KBM-7 (cell line): ENCODE data around the gene KCTD21.
"Not testable (repeated sequence)": the region's sequence is repeated elsewhere in the genome, so short reads cannot be mapped to it uniquely, and the experiment has no call there.

Source experiments
- DNase-seq: peaks from one replicate; pipeline ENCODE4 v3.0.0-alpha.2; 2015
- in situ Hi-C: fragments of 300-500 bp; cut with MboI; formaldehyde crosslinking; loops from 2 replicates; pipeline ENCODE4 v1.14.3; 2020; ENCODE audit warnings: low sequenced_read_pairs, low pct_unique_long_range_greater_than_20kb, mixed read lengths

Gene KCTD21

GRCh38 chr11:78188286-78189173, at the start of gene KCTD21, which contains the start of gene USP35:
Gene KCTD21, minus strand, starts transcription at chr11:78188626. Its CDS starts 14,072 bp downstream, at chr11:78174554.
Gene USP35, plus strand, starts transcription at chr11:78188919. Its CDS starts 7,327 bp downstream, at chr11:78196246.
- peak; percentile 95 for DNase-seq
- in situ Hi-C loops, result no loop called here

GRCh38 chr11:78237293-78238046, 49.0 kb upstream of the KCTD21 start:
- DNase-seq, result no peak
- in situ Hi-C loops, result no loop called here

GRCh38 chr11:78234006-78234405, 45.6 kb upstream of the KCTD21 start:
- in situ Hi-C loops, result no loop called here
- no peak for DNase-seq

GRCh38 chr11:78233046-78233445, 44.6 kb upstream of the KCTD21 start:
- DNase-seq, in situ Hi-C loops: not testable (repeated sequence)

GRCh38 chr11:78231962-78232501, 43.6 kb upstream of the KCTD21 start:
- in situ Hi-C loops, result no loop called here
- DNase-seq, result no peak

- in situ Hi-C loops, result no loop called here
- DNase-seq, result no peak
Measured at GRCh38 chr11:78230161-78230877, 41.9 kb upstream of the KCTD21 start.

- no peak for DNase-seq
- in situ Hi-C loops, result loop anchor here (10.0 kb wide), 1 partner anchor 336 kb away; no protein-coding TSS in a partner anchor
Measured at GRCh38 chr11:78229106-78229505, 40.7 kb upstream of the KCTD21 start.

GRCh38 chr11:78228467-78228866, 40.0 kb upstream of the KCTD21 start:
- peak; percentile 87 for DNase-seq
- in situ Hi-C loops, result loop anchor here (10.0 kb wide), 1 partner anchor 336 kb away; no protein-coding TSS in a partner anchor

- in situ Hi-C loops, result loop anchor here (10.0 kb wide), 1 partner anchor 337 kb away; no protein-coding TSS in a partner anchor
- no peak for DNase-seq
Measured at GRCh38 chr11:78227921-78228320, 39.5 kb upstream of the KCTD21 start.

- DNase-seq, result no peak
- in situ Hi-C loops, result loop anchor here (10.0 kb wide), 1 partner anchor 338 kb away; no protein-coding TSS in a partner anchor
Measured at GRCh38 chr11:78226684-78227680, 38.6 kb upstream of the KCTD21 start.

- in situ Hi-C loops, result loop anchor here (10.0 kb wide), 1 partner anchor 340 kb away; no protein-coding TSS in a partner anchor
- no peak for DNase-seq
Measured at GRCh38 chr11:78224906-78225420, 36.5 kb upstream of the KCTD21 start.

GRCh38 chr11:78224506-78224905, 36.1 kb upstream of the KCTD21 start:
- no peak for DNase-seq
- in situ Hi-C loops, result loop anchor here (10.0 kb wide), 1 partner anchor 340 kb away; no protein-coding TSS in a partner anchor

GRCh38 chr11:78223320-78223954, 35.0 kb upstream of the KCTD21 start:
- in situ Hi-C loops, result loop anchor here (10.0 kb wide), 1 partner anchor 341 kb away; no protein-coding TSS in a partner anchor
- DNase-seq, result no peak

- in situ Hi-C loops, result loop anchor here (10.0 kb wide), 1 partner anchor 342 kb away; no protein-coding TSS in a partner anchor
- DNase-seq, result not testable (repeated sequence)
Measured at GRCh38 chr11:78222726-78223125, 34.3 kb upstream of the KCTD21 start.

- DNase-seq, result no peak
- in situ Hi-C loops, result loop anchor here (10.0 kb wide), 1 partner anchor 343 kb away; no protein-coding TSS in a partner anchor
Measured at GRCh38 chr11:78221396-78222315, 33.2 kb upstream of the KCTD21 start.
